Hematopoietic multipotent progenitor cell treated with erythropoietin and hydrocortisone succinate and interleukin-3 and kit ligand, for 15 days (in vitro differentiated cells): ENCODE results near the gene SYTL4.

Source experiments
- DNase-seq: peaks from one replicate; pipeline ENCODE4 v3.0.0-alpha.2; 2015; ENCODE audit warnings: low spot score

Gene SYTL4

GRCh38 chrX:100695302-100695701, 36.6 kb downstream of the SYTL4 start:
- no peak for DNase-seq

- DNase-seq: no peak
Measured at GRCh38 chrX:100687546-100687945, 44.4 kb downstream of the SYTL4 start.

DNA sequence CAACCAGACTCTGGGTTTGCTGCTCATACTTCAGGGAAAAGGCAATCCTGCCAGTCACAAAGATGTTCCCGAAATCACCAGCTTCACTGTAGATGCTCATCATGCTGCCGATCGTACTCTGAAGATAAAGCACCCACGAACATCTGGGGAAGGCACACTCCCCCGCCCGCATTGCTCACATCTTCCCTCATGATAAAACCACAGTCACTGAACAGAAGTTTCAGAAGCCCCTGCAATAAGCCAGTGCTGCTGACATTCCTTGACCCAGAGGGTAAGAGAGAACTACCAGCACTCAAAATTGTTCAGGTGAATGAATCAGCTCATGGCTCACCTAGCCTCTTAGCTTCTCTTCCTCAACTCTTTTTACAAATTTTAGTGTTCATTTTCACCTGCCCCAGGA, 44.8 kb downstream of the SYTL4 start:
- DNase-seq: no peak

DNA sequence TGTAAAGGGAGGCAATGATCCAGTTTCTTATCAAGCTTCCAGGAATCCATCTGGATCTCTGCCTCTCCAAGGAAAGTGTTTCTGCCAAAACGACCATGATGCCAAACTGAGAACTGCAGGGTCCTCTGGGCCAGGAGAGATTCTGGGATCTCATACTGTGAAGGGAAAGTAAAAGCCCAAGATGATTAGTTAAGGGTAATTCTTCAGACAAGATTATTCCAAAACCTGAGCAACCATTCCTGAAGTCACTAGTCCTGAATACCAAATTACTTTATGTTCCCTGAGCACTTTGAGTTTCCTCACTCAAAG, 46.0 kb downstream of the SYTL4 start:
- DNase-seq: no peak

GRCh38 chrX:100685284-100685996, 46.5 kb downstream of the SYTL4 start:
- DNase-seq: peak; percentile 78

GRCh38 chrX:100682939-100683338, 49.0 kb downstream of the SYTL4 start:
- no peak for DNase-seq

DNA sequence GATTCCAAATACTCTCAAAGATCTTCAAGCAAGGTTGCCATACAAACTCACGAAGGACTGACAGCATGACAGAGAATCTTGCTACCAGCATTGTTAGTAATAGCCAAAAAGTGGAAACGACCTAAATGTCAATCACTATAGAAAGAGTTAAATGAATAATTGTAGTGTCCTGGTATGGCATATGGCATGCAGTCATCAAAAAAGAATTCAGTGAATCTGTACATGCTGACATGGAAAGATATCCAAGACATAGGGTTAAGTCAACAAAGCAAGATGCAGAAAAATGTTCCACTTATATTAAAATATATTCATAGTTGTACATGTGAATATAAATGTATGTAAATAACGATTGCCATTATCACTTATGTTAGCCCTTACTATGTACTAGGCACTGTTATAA, 50.3 kb downstream of the SYTL4 start:
- no peak for DNase-seq

DNA sequence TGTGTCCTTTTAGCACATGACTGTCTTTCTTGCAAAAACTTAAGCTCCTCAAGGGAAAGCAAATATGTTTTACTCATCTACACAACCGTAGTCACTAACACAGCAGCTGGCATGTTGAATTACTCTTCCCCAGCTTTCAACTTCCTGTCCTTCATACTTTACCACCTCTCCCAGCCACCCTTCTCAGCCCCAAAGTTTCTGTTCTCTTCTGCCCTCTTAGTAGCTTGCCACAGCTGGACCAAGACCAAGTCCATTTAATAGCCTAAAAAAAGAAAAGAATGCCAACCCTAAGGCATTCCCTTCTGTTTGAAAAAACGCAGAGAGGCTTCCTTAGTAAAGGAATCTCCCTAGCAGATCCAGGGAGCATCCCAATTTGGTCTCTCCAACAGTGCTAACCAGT, 51.2 kb downstream of the SYTL4 start:
- no peak for DNase-seq

- DNase-seq: no peak
Measured at GRCh38 chrX:100677611-100678181, 54.2 kb downstream of the SYTL4 start.

GRCh38 chrX:100674705-100675104, 57.2 kb downstream of the SYTL4 start:
- no peak for DNase-seq

DNA sequence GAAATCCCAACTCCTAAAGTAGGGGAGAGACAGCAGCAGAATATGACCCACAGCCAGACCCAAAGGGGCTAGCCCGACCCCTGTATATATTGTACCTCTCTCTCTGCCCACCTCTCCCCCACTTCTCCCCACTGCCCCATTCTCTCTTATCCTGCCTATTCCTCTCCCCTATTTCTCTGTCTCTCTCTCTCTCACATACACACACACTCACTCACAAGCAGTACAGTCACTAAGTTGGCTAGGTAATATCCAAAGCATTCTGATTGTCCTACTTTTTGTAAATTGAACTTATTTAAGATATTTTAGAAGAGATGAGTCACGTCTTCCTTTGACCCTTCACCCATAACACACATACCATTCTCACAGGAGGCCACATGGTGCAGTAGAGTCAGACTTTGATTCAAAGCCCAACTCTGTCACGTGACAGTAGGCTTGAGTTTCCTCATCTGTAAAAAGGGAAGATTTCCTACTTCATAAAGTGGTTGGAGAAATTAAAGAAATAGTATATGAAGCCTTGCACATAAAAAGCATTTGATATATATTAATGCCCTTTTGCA, 58.4 kb downstream of the SYTL4 start:
- no peak for DNase-seq

DNA sequence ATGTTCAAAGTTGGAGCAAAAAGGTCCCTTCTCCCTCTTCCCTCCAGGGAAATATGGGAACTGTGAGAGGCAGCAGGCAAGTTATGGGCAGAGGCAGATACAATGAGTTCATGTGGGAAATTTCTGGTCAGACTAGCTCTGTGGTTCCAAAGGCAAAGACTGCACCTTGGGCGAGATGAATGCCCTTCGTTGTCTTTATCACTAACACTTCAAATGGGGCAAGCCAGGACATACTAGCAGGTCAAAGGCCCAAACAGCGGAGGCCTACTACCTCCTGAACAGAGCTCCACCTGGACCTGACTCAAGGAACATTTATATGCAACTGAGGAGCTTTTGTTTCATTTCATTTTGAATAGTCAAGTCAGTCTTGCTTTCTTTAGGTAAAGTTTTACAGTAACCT, 59.0 kb downstream of the SYTL4 start:
- no peak for DNase-seq

GRCh38 chrX:100663642-100664041, 68.3 kb downstream of the SYTL4 start:
- no peak for DNase-seq

- no peak for DNase-seq
Measured at GRCh38 chrX:100662796-100663195, 69.1 kb downstream of the SYTL4 start.

DNA sequence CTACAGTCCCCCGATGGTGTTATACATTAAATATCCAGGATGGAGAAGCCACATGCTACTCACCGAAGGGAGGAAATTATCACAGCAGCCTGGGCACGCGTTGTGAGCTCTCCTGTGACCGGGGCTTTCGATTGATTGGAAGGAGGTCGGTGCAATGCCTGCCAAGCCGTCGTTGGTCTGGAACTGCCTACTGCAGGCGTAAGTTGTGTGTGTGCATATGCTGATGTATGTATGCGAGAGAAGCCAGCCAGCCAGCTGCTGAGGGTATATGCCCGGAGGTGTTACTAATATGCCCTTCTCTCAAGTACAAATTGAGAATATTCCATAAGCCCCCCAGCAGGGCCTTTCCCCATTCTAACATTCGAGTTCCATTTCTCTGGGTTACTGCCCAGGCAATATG, 69.8 kb downstream of the SYTL4 start:
- no peak for DNase-seq

- no peak for DNase-seq
Measured at GRCh38 chrX:100659431-100660137, 72.3 kb downstream of the SYTL4 start.

- DNase-seq: no peak
Measured at GRCh38 chrX:100658941-100659381, 73.0 kb downstream of the SYTL4 start.

DNA sequence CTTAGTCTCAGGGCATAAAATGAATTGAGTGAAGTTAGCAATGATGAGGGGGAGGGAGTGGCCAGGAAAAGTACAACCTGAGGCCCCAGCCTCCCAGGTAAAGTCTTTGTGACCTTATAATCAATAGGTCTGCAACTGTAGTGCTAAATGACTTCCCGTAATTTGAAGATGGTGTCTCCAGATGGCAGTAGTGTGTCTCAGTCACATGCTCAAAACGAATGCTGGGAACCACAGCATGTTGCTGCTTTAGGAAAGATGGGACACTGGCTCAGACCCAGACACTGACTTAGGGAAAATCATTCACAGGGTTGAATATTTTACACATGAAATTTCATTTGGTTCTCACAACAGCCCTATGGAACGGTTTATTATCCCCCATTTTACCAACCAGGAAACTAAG, 77.7 kb downstream of the SYTL4 start:
- no peak for DNase-seq

- no peak for DNase-seq
Measured at GRCh38 chrX:100652266-100652665, 79.7 kb downstream of the SYTL4 start.

GRCh38 chrX:100650841-100651240, 81.1 kb downstream of the SYTL4 start:
- DNase-seq: no peak

GRCh38 chrX:100649550-100650356, 82.2 kb downstream of the SYTL4 start:
- DNase-seq: no peak
